NOMO-1 (cell line): ENCODE data around the gene FBN1.

Experiments
- DNase-seq, 2 experiments: peaks; one replicate each; lab custom pipeline; 2025; ENCODE audit not compliant: unreplicated experiment in 2 of 2; lab: John Stamatoyannopoulos, UW

The FBN1 gene

GRCh38 chr15:48381861-48382260 lies 263.6 kb downstream of the FBN1 start:
- DNase-seq: no peak

- DNase-seq: no peak
Measured at GRCh38 chr15:48380198-48380597, 265.3 kb downstream of the FBN1 start.

DNA sequence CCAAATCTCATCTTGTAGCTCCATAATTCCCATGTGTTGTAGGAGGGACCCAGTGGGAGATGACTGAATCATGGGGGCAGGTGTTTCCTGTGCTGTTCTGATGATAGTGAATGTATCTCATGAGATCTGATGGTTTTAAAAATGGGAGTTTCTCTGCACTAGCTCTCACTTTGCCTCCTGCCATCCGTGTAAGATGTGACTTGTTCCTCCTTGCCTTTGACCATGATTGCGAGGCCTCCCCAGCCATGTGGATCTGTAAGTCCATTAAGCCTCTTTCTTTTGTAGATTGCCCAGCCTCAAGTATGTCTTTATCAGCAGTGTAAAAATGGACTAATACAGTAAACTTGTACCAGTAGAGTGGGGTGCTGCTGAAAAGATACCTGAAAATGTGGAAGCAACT lies 269.7 kb downstream of the FBN1 start:
- DNase-seq: no peak

GRCh38 chr15:48374472-48374871 lies 271.0 kb downstream of the FBN1 start:
- DNase-seq: no peak

DNA sequence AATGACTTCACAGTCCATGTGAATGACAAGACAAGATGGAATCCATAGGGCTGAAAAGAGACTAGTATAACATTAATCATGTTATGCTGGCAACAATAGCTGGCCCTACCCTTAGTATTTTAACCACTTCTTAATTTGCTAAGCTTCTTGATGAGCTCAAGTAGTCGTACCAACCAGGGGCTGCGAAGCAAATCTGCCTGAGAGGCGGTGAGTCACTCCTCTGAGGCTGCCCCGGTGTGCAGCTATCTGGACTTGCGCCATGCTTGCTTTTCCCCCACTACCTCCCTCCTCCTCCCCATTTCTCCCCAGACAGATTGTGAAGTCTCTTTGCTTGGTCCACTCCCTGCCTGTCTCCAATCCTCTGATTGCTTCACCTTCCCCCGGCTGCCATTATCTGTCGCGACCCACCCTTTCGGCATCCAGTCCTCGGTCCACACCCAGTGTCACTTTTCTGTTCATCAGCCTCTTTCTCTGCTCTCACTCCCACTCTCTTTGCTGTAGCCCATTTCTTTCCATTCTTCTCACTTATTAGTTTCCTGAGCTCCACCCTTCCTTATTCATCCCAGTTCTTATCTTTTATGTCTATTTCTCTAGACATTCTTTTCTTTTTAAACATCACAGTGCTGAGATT lies 271.6 kb downstream of the FBN1 start:
- DNase-seq: peak in 1 of 2 experiments; percentile 10

DNA sequence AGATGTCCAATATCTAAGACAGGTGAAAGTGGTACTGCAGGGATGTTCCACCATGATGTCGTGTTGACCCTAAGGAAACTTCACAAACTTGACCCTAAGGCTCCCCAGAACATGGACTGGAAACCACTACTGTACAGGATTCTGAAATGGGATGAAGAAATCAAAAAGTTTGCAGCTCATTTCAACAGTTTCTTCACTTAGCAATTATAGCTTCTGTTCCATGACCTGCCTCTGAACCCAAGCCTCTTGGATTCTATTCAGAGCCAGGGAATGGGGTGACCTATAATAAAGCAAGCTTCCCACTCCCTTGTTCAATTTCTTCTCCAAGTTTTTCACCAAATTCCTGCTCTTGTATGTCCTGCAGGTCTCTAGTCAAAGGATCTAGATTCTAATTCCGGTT lies 273.5 kb downstream of the FBN1 start:
- no peak for DNase-seq

GRCh38 chr15:48371550-48371949 lies 274.0 kb downstream of the FBN1 start:
- DNase-seq: no peak

GRCh38 chr15:48370460-48370859 lies 275.0 kb downstream of the FBN1 start:
- DNase-seq: no peak

GRCh38 chr15:48367483-48367882 lies 278.0 kb downstream of the FBN1 start:
- DNase-seq: no peak

- DNase-seq: no peak
Measured at GRCh38 chr15:48366584-48367312, 278.8 kb downstream of the FBN1 start.

DNA sequence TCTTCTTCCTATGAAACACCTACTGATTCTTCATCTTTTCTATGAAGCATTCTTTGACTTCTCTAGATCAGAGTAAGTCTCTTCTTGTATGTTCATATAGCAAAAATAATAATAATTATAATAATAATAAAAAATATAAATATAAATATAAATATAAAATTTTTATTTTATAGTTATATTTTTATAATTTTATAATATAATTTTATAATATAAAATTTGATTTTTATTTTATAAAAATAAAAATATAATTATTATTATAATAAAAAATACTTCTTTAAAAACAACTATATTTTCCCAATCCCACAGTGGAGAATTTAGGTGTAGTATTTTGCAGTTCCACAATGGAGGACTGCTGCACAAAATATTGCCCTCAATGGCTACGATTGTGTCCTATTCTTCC lies 279.9 kb downstream of the FBN1 start:
- no peak for DNase-seq

GRCh38 chr15:48363474-48363873 lies 282.0 kb downstream of the FBN1 start:
- DNase-seq: no peak

- DNase-seq: no peak
Measured at GRCh38 chr15:48361685-48362084, 283.8 kb downstream of the FBN1 start.

GRCh38 chr15:48360841-48361240 lies 284.7 kb downstream of the FBN1 start:
- no peak for DNase-seq
